Activated CD8-positive, alpha-beta T cell treated with anti-CD3 and anti-CD28 coated beads, Interleukin-2, amount 10 ng/mL, durations not matched to agents 7 days and 5 days (primary cell): Measurements from ENCODE around the gene BTF3L4. TPM values are rescaled to one million over a fixed set of nuclear protein-coding genes. Genes with fewer than 3 reads are reported as not detected.
"Not testable (repeated sequence)": the region's sequence is repeated elsewhere in the genome, so short reads cannot be mapped to it uniquely, and the experiment has no call there.

Experiments
- ATAC-seq: fragments of 150-1000 bp; cut with Tn5 transposase; one replicate; pipeline ENCODE4 v1.10.0; 2021; ENCODE audit warnings: moderate library complexity
- CTCF ChIA-PET: fragments of 350-600 bp; sonication (Branson Sonifier 250); formaldehyde crosslinking; loops from one replicate; lab custom pipeline; 2021; ENCODE audit warnings: antibody characterized with exemption; lab: Charles Lee
- POLR2A ChIA-PET: fragments of 350-600 bp; sonication (Branson Sonifier 250); formaldehyde crosslinking; loops from one replicate; lab custom pipeline; 2021; ENCODE audit warnings: antibody characterized with exemption; lab: Charles Lee
- DNase-seq: peaks from one replicate; pipeline ENCODE4 v3.0.0-alpha.2; 2020
- H3K27ac Mint-ChIP-seq: one replicate; pipeline ENCODE4 v1.8.0; 2021; ENCODE audit warnings: mild to moderate bottlenecking, mixed read lengths
- H3K27me3 Mint-ChIP-seq: one replicate; pipeline ENCODE4 v1.8.0; 2021; ENCODE audit warnings: low read depth, mixed read lengths
- H3K36me3 Mint-ChIP-seq: one replicate; pipeline ENCODE4 v1.8.0; 2021; ENCODE audit warnings: low read depth, mixed read lengths
- H3K4me1 Mint-ChIP-seq: one replicate; pipeline ENCODE4 v1.8.0; 2021; ENCODE audit warnings: low read depth, mixed read lengths
- H3K4me3 Mint-ChIP-seq: one replicate; pipeline ENCODE4 v1.8.0; 2021; ENCODE audit warnings: mild to moderate bottlenecking, mixed read lengths
- H3K9me3 Mint-ChIP-seq: one replicate; pipeline ENCODE4 v1.8.0; 2022; ENCODE audit warnings: mixed read lengths; ENCODE audit not compliant: insufficient read depth
- total RNA-seq, 2 experiments: library from RNA; stranded (reverse); gene quantifications; one replicate each; pipeline ENCODE4 v1.2.3, GENCODE V29; 2021

BTF3L4 gene
- total RNA-seq, 2 experiments from 2014 or later: 34.5 to 37.1 TPM

DNA sequence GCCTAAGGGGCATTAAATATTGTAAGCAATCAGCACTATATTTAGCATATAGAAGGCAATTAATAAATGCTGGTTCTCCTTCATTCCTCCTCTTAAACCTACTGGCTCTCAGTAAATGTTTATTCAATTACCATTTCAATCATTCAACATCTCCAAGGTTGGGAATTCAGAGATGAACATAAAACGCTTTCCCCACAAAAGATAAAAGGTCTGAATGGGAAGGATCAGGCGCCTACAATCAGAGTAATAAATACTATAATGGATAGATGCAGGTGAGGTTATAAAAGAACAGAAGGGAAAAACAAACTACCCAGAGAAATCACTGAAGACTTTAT, 22.1 kb upstream of the BTF3L4 start:
- Mint-ChIP-seq H3K4me1 (peaks cover 32% of the 10 kb centered on the region), H3K36me3 (peaks cover 38% of the 10 kb centered on the region), H3K4me3 (peak overlapping the region; percentile 94), H3K9me3 (no peaks in the 10 kb centered on the region), H3K27ac (peak overlapping the region; percentile 98), H3K27me3 (no peaks in the 10 kb centered on the region)
- DNase-seq (no peak), ATAC-seq (no peak)
- CTCF ChIA-PET: interaction anchor here (1.5 kb wide), 1 partner anchor 137 kb away, joined by 4 read pairs; no protein-coding TSS in a partner anchor
- POLR2A ChIA-PET: interaction anchor here (1.0 to 2.4 kb wide), 3 partner anchors 10 to 22 kb away, joined by 6 to 19 read pairs (median 9); partner anchors contain the start of genes BTF3L4 and TXNDC12

DNA sequence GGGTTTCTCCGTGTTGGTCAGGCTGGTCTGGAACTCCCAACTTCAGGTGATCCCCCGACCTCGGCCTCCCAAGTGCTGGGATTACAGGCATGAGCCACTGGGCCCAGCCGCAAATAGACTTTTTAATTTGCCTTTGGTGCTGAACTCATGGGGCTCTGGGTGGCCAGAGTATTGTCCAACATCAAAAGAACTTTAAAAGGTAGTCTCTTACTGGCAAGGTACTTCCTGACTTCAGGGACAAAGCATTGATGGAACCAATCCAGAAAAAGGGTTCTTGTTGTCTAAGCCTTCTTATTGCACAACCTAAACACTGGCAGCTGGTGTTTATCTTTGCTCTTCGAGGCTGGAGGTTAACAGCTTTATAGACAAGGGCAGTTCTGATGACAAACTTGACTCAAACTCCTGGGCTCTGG, 18.7 kb upstream of the BTF3L4 start:
- DNase-seq (no peak), ATAC-seq (no peak)
- Mint-ChIP-seq H3K4me3 (no peak overlapping the region), H3K27me3 (no peaks in the 10 kb centered on the region), H3K36me3 (peaks cover 32% of the 10 kb centered on the region), H3K27ac (no peak overlapping the region), H3K9me3 (no peaks in the 10 kb centered on the region), H3K4me1 (peaks cover 11% of the 10 kb centered on the region)
- ChIA-PET CTCF (no interaction called here), POLR2A (no interaction called here)

DNA sequence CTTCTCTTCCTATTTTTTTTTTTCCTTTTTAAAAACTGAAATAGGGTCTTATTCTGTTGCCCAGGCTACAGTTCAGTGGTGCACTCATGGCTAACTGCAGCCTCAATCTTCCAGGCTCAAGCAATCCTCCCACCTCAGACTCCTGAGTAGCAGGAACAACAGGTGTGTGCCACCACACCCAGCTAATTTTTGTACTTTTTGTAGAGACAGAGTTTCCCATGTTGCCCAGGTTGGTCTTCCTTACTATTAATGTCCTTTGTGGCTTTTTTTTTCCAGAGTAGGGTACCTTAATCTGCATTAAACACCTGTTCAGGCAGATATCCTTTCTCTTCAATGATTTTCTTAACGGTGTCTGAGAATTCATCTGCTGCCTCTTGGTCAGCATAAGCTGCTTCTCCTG, 18.2 kb upstream of the BTF3L4 start:
- no peaks in the 10 kb centered on the region for H3K27me3 Mint-ChIP-seq
- ATAC-seq (no peak), DNase-seq (no peak)
- peaks cover 7% of the 10 kb centered on the region for H3K4me1 Mint-ChIP-seq
- H3K27ac Mint-ChIP-seq: no peak overlapping the region
- no peaks in the 10 kb centered on the region for H3K9me3 Mint-ChIP-seq
- no peak overlapping the region for H3K4me3 Mint-ChIP-seq
- ChIA-PET POLR2A (no interaction called here), CTCF (no interaction called here)
- peaks cover 26% of the 10 kb centered on the region for H3K36me3 Mint-ChIP-seq

DNA sequence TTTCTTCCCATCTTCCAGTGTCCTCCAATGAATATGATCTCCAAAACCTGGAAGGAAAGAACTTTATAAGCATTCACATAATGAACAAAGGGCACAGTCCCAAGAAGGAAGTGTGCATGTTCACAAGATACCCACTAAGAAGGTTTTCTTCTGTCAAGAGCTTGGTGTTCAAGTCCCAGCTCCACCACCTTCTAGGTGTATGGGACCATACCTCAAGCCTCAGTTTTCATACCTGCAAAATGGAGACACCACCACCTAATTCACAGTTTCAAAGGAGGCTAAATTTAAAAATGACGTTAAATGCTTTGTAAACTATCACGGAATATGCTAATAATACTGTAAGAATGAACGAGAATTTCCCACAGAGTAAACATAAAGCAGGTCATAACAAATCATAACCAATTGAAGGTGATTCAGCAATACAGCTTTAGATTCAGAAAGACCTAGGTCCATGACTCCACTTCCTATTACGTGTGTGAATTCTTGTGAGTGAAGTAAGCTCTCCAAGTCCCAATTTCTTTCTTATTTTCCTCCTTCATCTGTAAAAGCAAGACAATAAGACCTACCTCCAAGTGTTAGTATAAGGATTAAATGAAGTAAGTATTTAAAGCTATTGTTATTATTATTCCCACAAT, 14.4 kb upstream of the BTF3L4 start:
- no peaks in the 10 kb centered on the region for H3K27me3 Mint-ChIP-seq
- ChIA-PET CTCF (interaction anchor here (1.1 kb wide), 1 partner anchor 11 kb away, joined by 3 read pairs; no protein-coding TSS in a partner anchor), POLR2A (no interaction called here)
- DNase-seq (no peak), ATAC-seq (no peak)
- H3K36me3 Mint-ChIP-seq: peaks cover 24% of the 10 kb centered on the region
- no peak overlapping the region for H3K4me3 Mint-ChIP-seq
- H3K4me1 Mint-ChIP-seq: peaks cover 4% of the 10 kb centered on the region
- H3K27ac Mint-ChIP-seq: no peak overlapping the region
- no peaks in the 10 kb centered on the region for H3K9me3 Mint-ChIP-seq

DNA sequence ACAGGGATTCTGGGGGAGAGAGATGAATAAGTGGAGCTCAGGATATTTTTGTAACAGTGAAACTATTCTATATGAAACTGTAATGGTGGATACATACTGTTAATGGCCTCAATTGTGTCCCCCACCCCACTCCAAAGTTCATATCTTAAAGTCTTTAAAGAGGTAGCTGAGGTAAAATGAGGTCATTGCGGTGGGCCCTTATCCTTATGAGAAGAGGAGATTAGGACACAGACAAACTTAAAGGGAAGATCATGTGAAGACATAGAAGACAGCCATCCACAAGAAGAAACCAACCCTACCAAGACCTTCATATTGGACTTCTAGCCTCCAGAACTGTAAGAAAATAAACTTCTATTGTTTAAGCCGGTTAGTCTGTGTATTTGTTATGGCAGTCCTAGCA, 10.9 kb upstream of the BTF3L4 start:
- no peak overlapping the region for H3K27ac Mint-ChIP-seq
- ChIA-PET CTCF (no interaction called here), POLR2A (interaction anchor here (0.6 to 2.3 kb wide), 2 partner anchors 12 to 297 kb away, joined by 3 to 6 read pairs; partner anchors contain the start of gene KTI12)
- H3K4me1 Mint-ChIP-seq: peaks cover 4% of the 10 kb centered on the region
- no peak for DNase-seq
- H3K4me3 Mint-ChIP-seq: no peak overlapping the region
- no peaks in the 10 kb centered on the region for H3K27me3 Mint-ChIP-seq
- no peaks in the 10 kb centered on the region for H3K9me3 Mint-ChIP-seq
- ATAC-seq: no peak
- peaks cover 23% of the 10 kb centered on the region for H3K36me3 Mint-ChIP-seq

DNA sequence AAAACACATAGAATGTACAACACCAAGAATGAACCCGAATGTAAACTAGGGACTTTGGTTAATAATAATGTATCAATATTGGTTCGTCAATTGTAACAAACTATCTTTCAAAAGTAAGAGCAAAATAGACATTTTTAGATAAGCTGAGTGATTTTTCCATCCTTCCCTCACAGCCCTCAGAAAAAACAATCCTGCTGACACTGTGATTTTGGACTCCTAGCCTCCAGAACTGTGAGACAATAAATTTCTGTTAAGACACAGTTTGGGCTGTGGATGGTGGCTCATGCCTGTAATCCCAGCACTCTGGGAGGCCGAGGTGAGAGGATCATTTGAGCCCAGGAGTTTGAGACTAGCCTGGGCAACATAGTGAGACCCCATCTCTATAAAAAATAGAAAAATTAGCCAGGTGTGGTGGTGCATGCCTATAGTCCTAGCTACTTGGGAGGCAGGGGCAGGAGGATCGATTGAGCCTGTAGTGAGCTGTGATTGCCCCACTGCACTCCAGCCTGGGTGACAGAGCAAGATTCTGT, 10.4 kb upstream of the BTF3L4 start:
- peaks cover 23% of the 10 kb centered on the region for H3K36me3 Mint-ChIP-seq
- CTCF ChIA-PET, POLR2A ChIA-PET, H3K27me3 Mint-ChIP-seq, H3K9me3 Mint-ChIP-seq, DNase-seq, ATAC-seq, H3K27ac Mint-ChIP-seq, H3K4me3 Mint-ChIP-seq, H3K4me1 Mint-ChIP-seq: not testable (repeated sequence)

DNA sequence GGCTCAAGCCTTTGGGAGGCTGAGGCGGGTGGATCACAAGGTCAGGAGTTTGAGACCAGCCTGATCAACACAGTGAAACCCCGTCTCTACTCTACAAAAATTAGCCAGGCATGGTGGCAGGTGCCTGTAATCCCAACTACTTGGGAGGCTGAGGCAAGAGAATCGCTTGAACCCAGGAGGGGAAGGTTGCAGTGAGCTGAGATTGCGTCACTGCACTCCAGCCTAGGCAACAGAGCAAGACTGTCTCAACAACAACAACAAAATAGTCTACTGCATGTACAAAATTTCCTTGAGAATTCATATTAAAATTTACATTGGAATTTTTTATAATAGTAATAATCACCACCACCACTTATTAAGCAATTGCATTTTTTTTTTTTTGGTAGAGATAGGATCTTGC, 6.8 kb upstream of the BTF3L4 start:
- POLR2A ChIA-PET: interaction anchor here (1.2 kb wide), 1 partner anchor 16 kb away, joined by 8 read pairs; the partner anchor contains the start of gene KTI12
- H3K9me3 Mint-ChIP-seq, H3K27me3 Mint-ChIP-seq, DNase-seq, ATAC-seq, H3K4me3 Mint-ChIP-seq, CTCF ChIA-PET, H3K27ac Mint-ChIP-seq: not testable (repeated sequence)
- H3K4me1 Mint-ChIP-seq: peaks cover 19% of the 10 kb centered on the region
- H3K36me3 Mint-ChIP-seq: peaks cover 26% of the 10 kb centered on the region

DNA sequence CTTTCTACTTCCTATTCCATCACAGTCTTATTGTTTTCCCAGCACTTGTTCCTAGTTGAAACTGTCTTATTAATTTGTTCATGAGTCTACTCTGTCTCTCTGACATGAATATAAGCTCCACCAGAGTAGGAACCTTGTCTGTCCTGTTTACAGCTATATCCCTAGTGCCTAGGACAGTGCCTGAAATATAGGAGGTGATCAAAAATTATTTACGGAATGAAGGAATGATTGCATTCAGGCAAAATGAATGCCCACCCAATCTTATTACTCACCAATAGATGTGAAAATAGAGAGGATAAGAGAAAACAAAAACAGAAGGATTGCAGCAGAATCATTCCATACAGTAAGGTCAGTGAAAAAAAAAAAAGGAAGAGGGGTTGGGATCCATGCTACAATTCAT, 2.2 kb upstream of the BTF3L4 start:
- ATAC-seq (no peak), DNase-seq (no peak)
- CTCF ChIA-PET: no interaction called here
- Mint-ChIP-seq H3K36me3 (peaks cover 21% of the 10 kb centered on the region), H3K27ac (no peak overlapping the region), H3K4me3 (peak overlapping the region; percentile 95), H3K27me3 (no peaks in the 10 kb centered on the region), H3K9me3 (no peaks in the 10 kb centered on the region), H3K4me1 (peaks cover 39% of the 10 kb centered on the region)
- POLR2A ChIA-PET: interaction anchor here (1.2 to 2.2 kb wide), 2 partner anchors 10 to 21 kb away, joined by 4 to 9 read pairs; partner anchors contain the start of gene KTI12

DNA sequence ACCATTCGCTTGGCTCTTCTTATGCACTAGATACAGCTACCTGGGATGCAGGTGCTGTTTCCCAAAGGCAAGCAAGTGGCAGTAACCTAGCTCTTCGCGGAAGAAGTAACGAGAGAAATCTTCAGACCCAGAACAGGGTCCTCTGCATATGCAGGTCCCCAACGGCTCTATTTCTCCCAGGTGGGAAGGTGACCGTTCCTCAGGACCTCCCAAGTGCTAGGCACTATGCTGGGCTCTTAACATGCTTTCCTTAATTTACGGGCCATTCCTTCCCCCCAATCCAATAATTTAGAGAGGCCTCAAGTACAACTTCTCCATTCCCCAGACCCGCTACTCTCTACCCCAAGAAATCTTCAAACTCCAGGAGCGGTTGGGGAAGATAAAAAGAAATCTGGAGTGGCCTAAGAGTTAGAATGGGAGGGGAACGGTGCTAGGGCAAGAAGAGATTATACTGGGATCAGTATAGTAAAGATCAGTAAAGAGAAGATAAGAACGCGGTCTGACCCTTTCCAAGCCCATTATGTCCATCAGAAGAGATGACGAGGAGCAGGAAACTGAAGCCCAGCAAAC, 1.5 kb upstream of the BTF3L4 start:
- Mint-ChIP-seq H3K4me3 (peak overlapping the region; percentile 95), H3K27ac (peak overlapping the region; percentile 96), H3K27me3 (no peaks in the 10 kb centered on the region), H3K4me1 (peaks cover 44% of the 10 kb centered on the region), H3K36me3 (peaks cover 26% of the 10 kb centered on the region), H3K9me3 (no peaks in the 10 kb centered on the region)
- DNase-seq (peak; percentile 22), ATAC-seq (no peak)
- ChIA-PET POLR2A (interaction anchor here (1.2 to 2.4 kb wide), 4 partner anchors 11 to 175 kb away, joined by 3 to 19 read pairs (median 6); partner anchors contain the start of gene KTI12), CTCF (no interaction called here)

DNA sequence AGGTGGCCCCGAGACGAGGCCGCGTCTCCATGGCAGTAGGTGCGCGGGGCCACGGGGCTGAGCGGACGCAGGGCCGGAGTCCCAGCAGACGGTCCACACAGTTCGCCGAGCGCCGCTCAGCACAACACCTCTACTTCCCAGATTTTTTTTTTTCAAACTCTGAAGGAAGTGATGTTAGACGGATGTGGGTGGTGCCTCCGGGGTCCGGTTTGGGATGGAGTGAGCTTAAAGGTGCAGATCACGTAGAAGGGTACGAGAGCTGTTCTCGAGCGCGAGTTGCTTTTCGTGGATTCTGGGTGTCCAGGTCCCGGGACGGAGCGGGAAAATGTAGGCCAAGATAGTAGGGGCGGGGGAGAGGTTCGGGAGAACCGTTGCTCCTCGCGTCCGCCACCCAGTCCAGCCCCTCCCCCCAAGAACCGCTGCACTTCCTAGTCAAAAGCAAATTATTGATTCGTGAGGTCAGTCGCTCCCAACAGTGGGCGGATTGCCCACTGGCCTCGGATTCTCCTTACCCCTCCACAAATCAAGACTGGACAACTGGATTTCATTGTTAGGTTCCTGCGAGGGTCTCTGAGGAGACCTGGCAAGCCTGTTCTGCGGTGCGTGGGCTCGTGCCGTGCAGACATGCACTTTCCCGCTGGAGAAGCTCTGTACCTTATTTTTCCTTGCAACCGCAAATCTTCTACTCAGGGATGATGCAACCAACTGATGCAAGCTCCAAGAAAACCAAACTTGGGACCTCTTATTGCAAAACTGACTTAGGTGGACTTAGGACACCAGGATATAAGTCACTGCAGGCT, 829 bp upstream of the BTF3L4 start, which contains the start of gene TXNDC12:
Gene TXNDC12, minus strand, starts transcription at position 126 of the 800 bp plus-strand sequence. Its CDS starts 95 bp downstream, at position 31.
- ATAC-seq (peak; percentile 45), DNase-seq (peak; percentile 81)
- ChIA-PET POLR2A (interaction anchor here (0.6 to 2.4 kb wide), 6 partner anchors 12 to 369 kb away, joined by 3 to 19 read pairs (median 4); partner anchors contain the start of gene KTI12), CTCF (no interaction called here)
- Mint-ChIP-seq H3K27ac (peak within 1 kb of the TSS; percentile 96), H3K9me3 (no peaks in the 10 kb centered on the region), H3K27me3 (no peaks in the 10 kb centered on the region), H3K4me1 (peaks cover 45% of the 10 kb centered on the region), H3K36me3 (peaks cover 27% of the 10 kb centered on the region), H3K4me3 (peak within 1 kb of the TSS; percentile 95)

DNA sequence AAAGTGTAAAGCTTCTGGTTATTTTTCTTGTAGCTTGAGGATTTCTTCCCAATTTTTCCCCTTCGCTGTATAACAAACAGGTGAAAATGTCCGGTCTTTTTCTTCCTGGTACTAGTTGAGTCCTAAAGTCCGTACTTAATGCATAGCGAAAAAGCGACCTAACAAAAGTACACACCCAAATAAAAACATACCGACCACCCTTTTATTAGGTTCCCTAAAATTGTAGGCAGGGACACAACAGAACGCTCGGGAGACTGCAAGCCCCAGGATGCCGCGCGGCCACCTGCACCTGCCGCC, 281 bp upstream of the BTF3L4 start:
- POLR2A ChIA-PET: interaction anchor here (0.6 to 2.4 kb wide), 5 partner anchors 12 to 369 kb away, joined by 3 to 19 read pairs (median 3); partner anchors contain the start of gene KTI12
- H3K4me3 Mint-ChIP-seq: peak overlapping the region; percentile 95
- CTCF ChIA-PET: no interaction called here
- peaks cover 32% of the 10 kb centered on the region for H3K36me3 Mint-ChIP-seq
- no peak for DNase-seq
- ATAC-seq: no peak
- H3K9me3 Mint-ChIP-seq: no peaks in the 10 kb centered on the region
- H3K27ac Mint-ChIP-seq: peak overlapping the region; percentile 96
- H3K27me3 Mint-ChIP-seq: no peaks in the 10 kb centered on the region
- H3K4me1 Mint-ChIP-seq: peaks cover 50% of the 10 kb centered on the region
